RWPE1 (cell line): ENCODE results near the gene SCPEP1.

Experiments
- CTCF ChIA-PET: fragments of 350-600 bp; sonication (Branson Sonifier 250); formaldehyde crosslinking; extraction: SDS; loops from one replicate; lab custom pipeline; 2021; lab: Yijun Ruan, JAX
- POLR2A ChIA-PET: fragments of 400-600 bp; formaldehyde crosslinking; extraction: SDS; loops from one replicate; lab custom pipeline; 2020; ENCODE audit warnings: antibody characterized with exemption; ENCODE audit not compliant: low non-redundant PET; lab: Yijun Ruan, JAX
- DNase-seq: peaks from one replicate; pipeline ENCODE4 v3.0.0; 2012; ENCODE audit warnings: low spot score
- H3K27ac ChIP-seq: fragments of 450-650 bp; 2 replicates; pipeline ENCODE4 v1.5.1; 2017
- TF ChIP-seq, protein P1 (sequence below): fragments of 450-650 bp; conservative IDR thresholded peaks from 2 replicates; pipeline ENCODE4 v1.5.1; 2017; ENCODE audit warnings: low read depth, mild to moderate bottlenecking

The SCPEP1 gene

DNA sequence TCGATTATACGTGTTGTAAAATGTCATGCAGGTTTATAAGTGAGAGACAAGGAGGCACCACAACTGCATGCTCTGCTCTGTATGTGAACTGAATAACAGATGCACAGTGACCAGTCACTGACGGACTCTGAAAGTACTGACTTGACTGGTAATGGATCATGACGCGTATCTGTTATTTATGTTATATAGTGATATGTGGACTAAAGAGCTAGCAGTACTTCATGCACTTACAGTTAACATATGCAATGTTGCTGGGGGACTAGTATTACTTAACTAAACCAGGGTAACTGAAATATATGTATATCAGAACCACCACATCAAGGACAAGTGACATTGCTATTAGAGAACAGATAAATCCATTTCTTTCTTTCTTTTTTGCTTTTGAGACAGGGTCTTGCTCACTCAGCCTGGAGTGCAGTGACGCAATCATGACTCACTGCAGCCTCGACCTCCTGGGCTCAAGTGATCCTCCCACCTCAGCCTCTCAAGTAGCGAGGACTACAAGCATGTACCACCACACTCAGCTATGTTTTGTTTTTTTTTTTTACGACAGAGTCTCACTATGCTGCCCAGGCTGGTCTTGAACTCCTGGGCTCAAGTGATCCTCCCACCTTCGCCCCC, 34.3 kb upstream of the SCPEP1 start:
- no peak overlapping the region for H3K27ac ChIP-seq
- TF ChIP-seq, protein P1, sequence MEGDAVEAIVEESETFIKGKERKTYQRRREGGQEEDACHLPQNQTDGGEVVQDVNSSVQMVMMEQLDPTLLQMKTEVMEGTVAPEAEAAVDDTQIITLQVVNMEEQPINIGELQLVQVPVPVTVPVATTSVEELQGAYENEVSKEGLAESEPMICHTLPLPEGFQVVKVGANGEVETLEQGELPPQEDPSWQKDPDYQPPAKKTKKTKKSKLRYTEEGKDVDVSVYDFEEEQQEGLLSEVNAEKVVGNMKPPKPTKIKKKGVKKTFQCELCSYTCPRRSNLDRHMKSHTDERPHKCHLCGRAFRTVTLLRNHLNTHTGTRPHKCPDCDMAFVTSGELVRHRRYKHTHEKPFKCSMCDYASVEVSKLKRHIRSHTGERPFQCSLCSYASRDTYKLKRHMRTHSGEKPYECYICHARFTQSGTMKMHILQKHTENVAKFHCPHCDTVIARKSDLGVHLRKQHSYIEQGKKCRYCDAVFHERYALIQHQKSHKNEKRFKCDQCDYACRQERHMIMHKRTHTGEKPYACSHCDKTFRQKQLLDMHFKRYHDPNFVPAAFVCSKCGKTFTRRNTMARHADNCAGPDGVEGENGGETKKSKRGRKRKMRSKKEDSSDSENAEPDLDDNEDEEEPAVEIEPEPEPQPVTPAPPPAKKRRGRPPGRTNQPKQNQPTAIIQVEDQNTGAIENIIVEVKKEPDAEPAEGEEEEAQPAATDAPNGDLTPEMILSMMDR = no peak
- ChIA-PET POLR2A (no interaction called here), CTCF (no interaction called here)
- no peak for DNase-seq

DNA sequence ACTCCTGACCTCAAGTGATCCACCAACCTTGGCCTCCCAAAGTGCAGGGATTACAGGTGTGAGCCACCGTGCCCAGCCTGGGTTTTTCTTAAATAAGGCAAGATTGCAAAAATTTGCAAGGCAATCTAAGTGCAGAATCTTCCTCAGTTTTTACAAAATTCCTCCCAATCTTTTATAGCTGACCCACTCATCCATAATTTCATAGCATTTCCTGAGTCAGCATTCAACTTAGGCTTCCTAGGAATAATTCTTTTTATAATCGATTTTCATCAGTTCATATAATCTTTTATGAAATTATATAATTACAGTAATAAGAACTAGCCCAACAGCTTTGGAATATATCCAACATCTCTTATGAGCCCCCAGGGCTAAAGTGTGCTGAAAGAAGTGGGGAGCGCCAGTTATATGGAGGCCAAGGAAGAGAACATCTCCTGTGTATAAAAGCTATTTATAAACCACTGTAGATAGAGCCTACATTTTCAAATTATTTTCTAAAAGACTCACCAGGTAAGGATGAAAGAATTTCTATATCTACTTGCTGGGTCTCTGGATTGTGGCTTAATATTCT, 31.9 kb upstream of the SCPEP1 start:
- no peak overlapping the region for H3K27ac ChIP-seq
- ChIA-PET POLR2A (no interaction called here), CTCF (interaction anchor here (0.8 kb wide), 1 partner anchor 15 kb away, joined by 3 read pairs; the partner anchor contains the start of gene COIL)
- TF ChIP-seq, protein P1 = no peak
- no peak for DNase-seq

DNA sequence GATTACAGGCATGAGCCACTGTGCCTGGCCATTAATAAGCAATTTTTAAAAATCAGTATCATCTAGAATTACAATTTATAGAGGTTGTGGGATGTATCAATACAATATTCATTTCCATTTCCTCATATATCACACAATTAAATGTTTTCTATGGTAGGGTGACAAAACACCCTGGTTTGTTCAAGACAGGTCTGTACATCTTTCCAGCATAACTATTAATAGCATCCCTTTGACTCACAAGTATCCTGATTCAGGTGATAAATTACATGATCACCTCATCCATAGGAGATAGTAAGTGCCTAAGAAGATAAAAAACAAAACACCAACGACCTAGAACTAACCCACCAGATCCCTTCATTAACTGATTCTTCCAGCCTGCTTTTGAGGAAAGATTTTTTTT, 30.2 kb upstream of the SCPEP1 start:
- ChIA-PET POLR2A (no interaction called here), CTCF (interaction anchor here (0.6 to 0.9 kb wide), 2 partner anchors 9 to 168 kb away, joined by 3 to 5 read pairs; no protein-coding TSS in a partner anchor)
- TF ChIP-seq, protein P1 = no peak
- no peak for DNase-seq
- H3K27ac ChIP-seq = no peak overlapping the region

DNA sequence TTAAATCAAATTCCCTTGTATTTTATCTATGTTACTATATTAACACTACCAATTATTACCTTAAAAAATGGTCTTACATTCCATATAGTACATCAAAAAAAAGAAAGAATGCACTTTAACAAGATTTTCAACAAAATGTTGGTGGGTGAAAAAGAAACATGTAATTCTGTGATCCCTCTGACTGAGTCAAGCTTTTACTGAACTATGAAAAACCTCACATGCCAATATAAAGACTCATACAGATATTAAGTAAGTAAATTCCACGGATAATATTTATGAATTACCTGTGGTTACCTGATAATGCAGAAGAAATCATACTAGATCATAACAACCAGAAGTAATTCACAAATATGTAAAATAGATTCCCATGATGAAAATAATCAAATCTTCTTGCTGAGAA, 29.4 kb upstream of the SCPEP1 start:
- no peak for DNase-seq
- no peak overlapping the region for H3K27ac ChIP-seq
- ChIA-PET POLR2A (no interaction called here), CTCF (interaction anchor here (0.9 to 1.1 kb wide), 2 partner anchors 8 to 12 kb away, joined by 4 to 5 read pairs; partner anchors contain the start of gene COIL)
- TF ChIP-seq, protein P1 = no peak

DNA sequence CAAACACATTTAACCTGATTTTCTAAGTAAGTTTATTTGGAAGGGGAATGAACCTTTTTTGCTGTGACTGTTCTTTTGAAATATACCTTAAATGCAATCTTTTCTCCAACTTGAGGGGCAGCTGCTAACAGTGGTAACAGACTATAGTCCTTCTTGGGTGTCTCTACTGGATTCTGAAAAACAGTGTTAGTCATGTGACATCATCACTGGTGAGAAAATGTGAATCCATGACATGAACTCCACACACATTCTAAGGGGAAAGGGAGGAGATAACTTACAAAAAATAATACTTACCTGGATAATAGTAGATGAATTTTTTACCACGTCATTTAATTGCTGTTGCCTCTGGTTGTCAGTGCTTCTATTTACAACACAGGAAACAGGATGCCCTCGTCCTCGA, 28.3 kb upstream of the SCPEP1 start:
- no peak overlapping the region for H3K27ac ChIP-seq
- CTCF ChIA-PET = interaction anchor here (1.1 kb wide), 1 partner anchor 11 kb away, joined by 4 read pairs; the partner anchor contains the start of gene COIL
- no peak for DNase-seq
- TF ChIP-seq, protein P1 = no peak
- POLR2A ChIA-PET = no interaction called here

DNA sequence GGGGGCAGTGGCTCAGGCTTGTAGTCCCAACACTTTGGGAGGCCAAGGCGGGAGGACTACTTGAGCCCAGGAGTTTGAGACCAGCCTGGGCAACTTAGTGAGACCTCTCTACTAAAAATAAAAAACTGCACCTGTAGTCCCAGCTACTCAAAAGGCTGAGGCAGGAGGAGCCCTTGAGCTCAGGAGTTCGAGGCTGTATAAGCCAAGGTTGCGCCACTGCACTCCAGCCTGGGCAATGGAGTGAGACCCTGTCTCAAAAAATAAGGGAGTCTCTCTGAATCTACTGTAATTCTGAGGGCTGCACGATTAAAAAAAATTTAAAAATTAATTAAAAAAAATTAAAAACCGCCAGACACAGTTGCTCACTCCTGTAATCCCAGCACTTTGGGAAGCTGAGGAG, 20.9 kb upstream of the SCPEP1 start:
- no peak for DNase-seq
- H3K27ac ChIP-seq = no peak overlapping the region
- TF ChIP-seq, protein P1 = no peak
- CTCF ChIA-PET = interaction anchor here (0.7 to 0.8 kb wide), 2 partner anchors 9 to 374 kb away, joined by 3 to 5 read pairs; no protein-coding TSS in a partner anchor
- POLR2A ChIA-PET = no interaction called here
